ENCODE measurements around the gene SLC26A2.

Gene SLC26A2

GRCh38 chr5:150034662-150035061 lies 74.1 kb downstream of the SLC26A2 start:
- TF ChIP-seq POLR2A (IDR thresholded peaks at IDR 0.05; ENCODE audit: low read depth, low read length): no peak
- FAIRE-seq (no peak), DNase-seq (ENCODE audit: insufficient read length) (no peak)

GRCh38 chr5:150035139-150035895 lies 74.8 kb downstream of the SLC26A2 start:
- DNase-seq (ENCODE audit: insufficient read length) (no peak), FAIRE-seq (peak; percentile 77)
- TF ChIP-seq TAF1 (IDR thresholded peaks at IDR 0.05; ENCODE audit: borderline replicate concordance, low read depth, low read length) (no peak), POLR2AphosphoS5 (IDR thresholded peaks at IDR 0.05; ENCODE audit: low read depth, low read length) (no peak), POLR2A (IDR thresholded peaks at IDR 0.05; ENCODE audit: low read depth, low read length) (no peak)

- DNase-seq (ENCODE audit: insufficient read length): no peak
- FAIRE-seq: no peak
- TF ChIP-seq POLR2A (IDR thresholded peaks at IDR 0.05; ENCODE audit: low read depth, low read length) (no peak), POLR2AphosphoS5 (IDR thresholded peaks at IDR 0.05; ENCODE audit: low read depth, low read length) (no peak), TAF1 (IDR thresholded peaks at IDR 0.05; ENCODE audit: borderline replicate concordance, low read depth, low read length) (no peak)
These were observed 76.0 kb downstream of the SLC26A2 start for GRCh38 chr5:150036513-150036912.

Measured in GM12892 (cell line).